DMS 273 (cell line): Measurements from ENCODE around the gene GARIN5B.
A peak's percentile ranks its signal among the peaks of the same experiment; 100 is the strongest.
"Not testable (repeated sequence)": the region's sequence is repeated elsewhere in the genome, so short reads cannot be mapped to it uniquely, and the experiment has no call there.

Experiments used
- DNase-seq: peaks from one replicate; lab custom pipeline; 2025; ENCODE audit not compliant: unreplicated experiment; lab: John Stamatoyannopoulos, UW

GARIN5B gene

GRCh38 chr19:55362990-55363716, at the start of gene GARIN5B:
GARIN5B (minus strand) TSS chr19:55363260; CDS start chr19:55363066, 194 bp downstream.
- no peak for DNase-seq

DNA sequence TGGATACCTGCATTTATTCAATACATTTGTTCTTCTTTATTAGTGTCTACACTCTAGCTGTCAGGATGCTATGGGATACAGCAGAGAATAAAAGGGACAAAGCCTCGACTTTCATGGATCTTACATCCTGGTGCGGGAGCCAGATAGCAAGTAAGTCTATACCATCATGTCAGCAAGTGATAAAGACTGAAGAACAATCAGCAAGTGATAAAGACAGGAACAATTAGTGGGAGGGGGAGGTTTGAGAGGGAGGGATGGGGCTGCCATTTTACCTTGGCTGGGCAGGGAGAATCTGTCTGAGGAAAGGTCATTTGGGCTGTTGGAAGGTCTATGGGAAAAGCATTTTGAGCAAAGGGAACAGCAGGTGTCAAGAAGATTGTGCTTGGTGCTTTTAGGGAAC, 47.1 kb upstream of the GARIN5B start:
- no peak for DNase-seq

DNA sequence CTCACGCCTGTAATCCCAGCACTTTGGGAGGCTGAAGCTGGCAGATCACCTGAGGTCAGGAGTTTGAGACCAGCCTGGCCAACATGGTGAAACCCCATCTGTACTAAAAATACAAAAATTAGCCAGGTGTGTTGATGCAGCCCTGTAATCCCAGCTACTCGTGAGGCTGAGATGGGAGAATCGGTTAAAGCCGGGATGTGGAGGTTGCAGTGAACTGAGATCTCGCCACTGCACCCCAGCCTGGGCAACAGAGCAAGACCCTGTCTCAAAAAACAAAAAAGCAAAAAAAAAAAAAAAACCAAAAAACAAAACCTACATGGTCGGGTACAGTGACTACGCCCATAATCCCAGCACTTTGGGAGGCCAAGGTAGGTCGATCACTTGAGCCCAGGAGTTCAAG, 46.1 kb upstream of the GARIN5B start:
- DNase-seq, result not testable (repeated sequence)

- no peak for DNase-seq
These were observed 45.4 kb upstream of the GARIN5B start for GRCh38 chr19:55408533-55408872.

DNA sequence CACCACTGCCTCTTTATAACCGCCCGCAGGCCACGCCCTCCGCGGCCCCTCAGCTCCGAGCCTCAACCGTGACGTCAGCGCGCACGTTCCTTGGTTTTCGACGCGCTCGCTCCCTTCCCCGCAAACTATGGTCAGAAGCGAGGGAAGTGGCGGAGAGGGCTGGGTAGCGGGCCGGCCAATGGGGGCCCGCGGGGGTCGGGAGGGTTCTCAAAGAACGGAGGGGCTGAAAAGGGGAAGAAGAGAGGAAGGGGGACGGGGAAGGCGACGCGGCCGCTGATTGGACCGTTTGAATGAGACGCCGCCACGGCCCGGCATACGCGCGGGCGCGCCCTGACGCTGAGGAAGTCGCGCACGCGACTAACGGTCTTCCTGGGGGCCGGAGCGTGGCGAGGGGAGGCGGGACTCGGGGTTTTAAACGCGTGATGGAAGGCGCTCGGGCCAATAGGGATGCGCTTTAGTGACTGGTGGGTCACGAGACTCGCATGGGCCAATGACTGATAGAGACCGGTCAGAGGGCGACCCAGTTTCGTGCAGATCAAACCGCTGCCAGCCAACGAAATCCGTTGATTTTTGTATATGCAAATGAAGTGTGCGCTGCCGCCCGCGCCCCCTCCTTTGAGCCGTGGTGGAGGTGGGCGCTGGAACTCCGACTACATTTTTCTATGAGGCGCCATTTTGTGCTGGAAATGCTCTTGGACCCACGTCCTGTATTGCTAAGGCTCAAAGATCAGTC, 44.9 kb upstream of the GARIN5B start:
- peak; percentile 100 for DNase-seq

DNA sequence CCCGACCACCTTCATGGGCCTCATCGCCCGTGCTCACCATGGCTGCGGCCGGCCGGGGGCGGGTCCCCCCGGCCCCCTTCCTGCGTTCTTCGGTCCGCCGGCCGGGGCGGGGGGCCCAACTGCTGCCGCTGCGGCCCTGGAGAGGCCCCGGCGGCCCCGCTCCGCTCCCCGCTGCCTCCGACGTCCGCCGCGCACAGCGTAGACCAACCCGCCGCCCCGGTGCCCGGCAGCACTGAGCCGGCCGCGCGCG, 44.4 kb upstream of the GARIN5B start, which contains the start of gene UBE2S:
TSS of gene UBE2S (minus strand) at position 239 of the 250 bp plus-strand sequence. CDS start at position 40, 199 bp downstream.
- DNase-seq, result not testable (repeated sequence)

DNA sequence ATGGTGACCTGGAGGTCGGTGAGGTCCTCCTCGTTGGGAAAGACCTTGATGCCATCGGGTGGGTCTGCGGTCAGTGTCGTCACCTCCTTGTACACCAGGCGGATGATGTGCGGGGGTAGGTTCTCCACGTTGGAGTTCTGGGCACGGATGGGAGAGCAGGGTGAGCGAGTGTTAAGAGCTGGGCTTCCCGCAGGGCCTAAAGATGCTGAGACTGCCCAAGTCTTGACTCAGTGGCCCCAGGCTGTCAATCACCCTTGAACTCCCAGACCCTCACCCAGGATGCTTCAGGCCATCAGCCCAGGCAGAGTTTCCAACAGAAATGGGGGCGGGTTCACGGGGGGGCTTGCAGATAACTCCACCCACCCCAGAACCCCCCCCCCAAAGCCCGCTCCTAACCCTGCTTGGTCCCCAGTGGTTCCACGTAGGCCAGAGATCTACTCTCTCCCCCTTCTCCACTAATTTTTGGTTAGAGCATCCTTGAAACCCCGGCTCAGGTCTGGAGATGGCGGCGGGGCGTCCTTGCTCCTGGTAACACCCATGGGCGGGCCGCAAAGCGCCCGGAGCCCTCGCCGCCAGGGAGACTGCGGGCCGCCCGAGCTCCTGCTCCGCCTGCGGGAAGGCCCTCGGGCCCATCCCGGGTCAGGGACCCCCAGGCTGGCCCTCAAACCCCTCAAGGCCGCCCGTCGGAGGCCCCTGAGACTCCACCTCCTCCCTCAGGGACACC, 43.9 kb upstream of the GARIN5B start:
- peak; percentile 58 for DNase-seq

- DNase-seq, result no peak
These were observed 43.2 kb upstream of the GARIN5B start for GRCh38 chr19:55406091-55406825.

GRCh38 chr19:55405638-55406037, 42.6 kb upstream of the GARIN5B start:
- no peak for DNase-seq

DNA sequence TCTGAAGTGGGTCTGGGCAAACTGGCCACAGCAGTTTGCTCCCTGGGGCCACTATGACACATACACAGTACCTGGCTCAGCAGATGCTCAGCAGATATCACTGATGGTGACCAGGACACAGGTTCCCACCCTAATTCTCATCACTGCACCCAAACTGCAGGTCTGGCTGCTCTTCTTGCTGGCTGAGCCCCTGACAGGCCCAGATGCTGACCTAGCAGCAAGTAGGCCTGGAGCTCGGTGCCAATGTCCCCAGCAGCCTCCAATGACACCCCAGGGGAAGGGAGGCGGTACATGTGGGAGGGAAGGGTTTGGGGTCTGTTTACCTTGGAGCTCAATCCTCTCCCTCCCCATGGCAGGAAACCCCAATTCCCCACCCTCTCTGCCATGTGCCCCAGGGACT, 39.4 kb upstream of the GARIN5B start:
- DNase-seq, result no peak

- not testable (repeated sequence) for DNase-seq
These were observed 38.3 kb upstream of the GARIN5B start for GRCh38 chr19:55401390-55401789.

GRCh38 chr19:55400281-55401087, 37.4 kb upstream of the GARIN5B start:
- DNase-seq, result no peak

- no peak for DNase-seq
These were observed 35.3 kb upstream of the GARIN5B start for GRCh38 chr19:55398200-55398925.

GRCh38 chr19:55392820-55393761, 30.0 kb upstream of the GARIN5B start:
- no peak for DNase-seq

- DNase-seq, result peak; percentile 59
These were observed 28.9 kb upstream of the GARIN5B start for GRCh38 chr19:55391702-55392615.

DNA sequence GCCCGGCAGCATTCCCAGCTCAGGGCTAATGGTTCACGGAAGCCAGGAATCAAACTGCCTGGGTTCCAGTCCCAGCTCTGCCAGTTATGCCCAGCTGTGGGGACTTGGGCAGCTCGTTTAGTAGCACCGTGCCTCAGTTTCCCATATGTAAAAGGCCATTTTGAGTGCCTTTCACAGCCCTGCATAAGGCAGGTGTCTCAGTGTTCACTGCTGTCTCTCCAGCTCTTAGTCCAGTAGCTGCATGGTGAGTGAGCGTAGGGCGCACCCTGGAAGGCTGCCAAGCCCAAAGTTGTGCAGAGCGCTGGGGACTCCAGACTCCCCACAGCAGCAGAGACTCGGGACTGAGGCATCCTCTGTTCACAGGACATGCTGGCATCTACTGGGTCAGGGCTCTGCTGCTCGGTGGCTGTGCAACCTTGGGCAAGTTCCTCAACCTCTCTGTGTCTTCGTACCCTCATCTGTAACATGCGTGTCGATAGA, 28.2 kb upstream of the GARIN5B start:
- peak; percentile 59 for DNase-seq

DNA sequence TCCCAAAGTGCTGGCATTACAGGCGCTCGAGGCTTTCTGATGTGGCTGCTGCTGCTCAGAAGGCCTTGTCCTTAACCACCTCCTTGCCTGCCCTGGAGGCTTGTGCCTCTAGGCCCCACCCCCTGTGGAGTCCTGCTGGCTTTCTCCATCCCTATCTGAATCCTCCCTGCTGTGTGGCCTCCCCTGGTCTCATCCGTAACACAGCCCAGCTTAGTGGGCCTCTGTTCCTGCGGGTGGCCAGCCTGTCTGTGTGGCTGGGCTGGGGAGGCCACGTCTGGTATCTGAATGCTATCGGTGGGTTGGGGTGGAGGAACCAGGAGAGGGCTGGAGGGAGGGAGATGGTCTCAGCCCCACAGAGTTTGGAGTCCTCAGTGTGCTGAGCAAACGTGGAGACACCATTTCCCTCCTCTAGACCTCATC, 27.4 kb upstream of the GARIN5B start:
- peak; percentile 63 for DNase-seq
